ENCODE results near the gene C16orf74. TPM values are rescaled to one million over a fixed set of nuclear protein-coding genes. Genes with fewer than 3 reads are reported as not detected.

The C16orf74 gene
- total RNA-seq, 4 donors from 2014 or later: 11.0 to 13.0 (median 11.4) TPM

DNA sequence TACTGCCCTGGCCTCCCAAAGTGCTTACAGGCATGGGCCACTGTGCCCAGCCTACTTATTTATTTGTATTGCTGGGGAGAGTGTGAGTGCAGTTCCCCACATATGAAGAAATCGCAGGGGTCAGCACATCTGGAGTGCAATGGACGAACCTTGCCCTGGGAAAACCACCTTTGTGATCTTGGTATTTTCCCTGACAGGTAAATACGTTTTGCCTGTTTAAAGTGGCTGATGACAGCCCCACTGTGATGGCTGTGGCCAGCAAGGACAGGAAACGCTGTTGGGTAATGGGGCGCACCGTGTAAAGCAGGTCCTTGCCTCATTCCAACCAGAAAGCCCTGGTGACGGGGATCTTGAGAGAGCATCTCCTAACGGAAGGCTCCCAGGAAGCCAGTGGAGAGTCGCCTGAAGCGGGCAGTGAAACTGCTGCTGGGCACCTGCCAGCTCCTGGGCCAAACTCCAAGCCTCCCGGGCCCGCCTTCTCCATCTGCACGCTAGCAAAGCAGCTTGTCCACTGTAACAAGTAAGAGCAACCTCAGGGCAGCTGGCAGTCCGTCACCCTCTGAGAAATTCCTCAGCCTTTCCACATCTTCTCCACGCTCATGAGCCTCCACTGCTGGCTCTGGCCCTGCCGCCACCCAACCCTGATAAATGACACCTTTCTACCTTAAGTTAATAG is 30.9 kb upstream of the C16orf74 start:
- DNase-seq (ENCODE audit: low spot score in 2 of 2): no peak
- no peaks in the 10 kb centered on the region for H3K9me3 ChIP-seq
- TF ChIP-seq, protein P1, sequence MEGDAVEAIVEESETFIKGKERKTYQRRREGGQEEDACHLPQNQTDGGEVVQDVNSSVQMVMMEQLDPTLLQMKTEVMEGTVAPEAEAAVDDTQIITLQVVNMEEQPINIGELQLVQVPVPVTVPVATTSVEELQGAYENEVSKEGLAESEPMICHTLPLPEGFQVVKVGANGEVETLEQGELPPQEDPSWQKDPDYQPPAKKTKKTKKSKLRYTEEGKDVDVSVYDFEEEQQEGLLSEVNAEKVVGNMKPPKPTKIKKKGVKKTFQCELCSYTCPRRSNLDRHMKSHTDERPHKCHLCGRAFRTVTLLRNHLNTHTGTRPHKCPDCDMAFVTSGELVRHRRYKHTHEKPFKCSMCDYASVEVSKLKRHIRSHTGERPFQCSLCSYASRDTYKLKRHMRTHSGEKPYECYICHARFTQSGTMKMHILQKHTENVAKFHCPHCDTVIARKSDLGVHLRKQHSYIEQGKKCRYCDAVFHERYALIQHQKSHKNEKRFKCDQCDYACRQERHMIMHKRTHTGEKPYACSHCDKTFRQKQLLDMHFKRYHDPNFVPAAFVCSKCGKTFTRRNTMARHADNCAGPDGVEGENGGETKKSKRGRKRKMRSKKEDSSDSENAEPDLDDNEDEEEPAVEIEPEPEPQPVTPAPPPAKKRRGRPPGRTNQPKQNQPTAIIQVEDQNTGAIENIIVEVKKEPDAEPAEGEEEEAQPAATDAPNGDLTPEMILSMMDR (IDR thresholded peaks at IDR 0.05): no peak
- TF ChIP-seq POLR2A (IDR thresholded peaks at IDR 0.05) (no peak), EP300 (IDR thresholded peaks at IDR 0.05) (no peak), POLR2AphosphoS5 (IDR thresholded peaks at IDR 0.05) (no peak)
- peaks cover 9% of the 10 kb centered on the region for H3K4me1 ChIP-seq
- H3K27me3 ChIP-seq: no peaks in the 10 kb centered on the region
- H3K4me3 ChIP-seq: no peak overlapping the region
- WGBS: 71% methylated on average over 15 of the region's 16 CpGs
- H3K36me3 ChIP-seq: peaks cover 42% of the 10 kb centered on the region
- H3K27ac ChIP-seq: no peak overlapping the region

DNA sequence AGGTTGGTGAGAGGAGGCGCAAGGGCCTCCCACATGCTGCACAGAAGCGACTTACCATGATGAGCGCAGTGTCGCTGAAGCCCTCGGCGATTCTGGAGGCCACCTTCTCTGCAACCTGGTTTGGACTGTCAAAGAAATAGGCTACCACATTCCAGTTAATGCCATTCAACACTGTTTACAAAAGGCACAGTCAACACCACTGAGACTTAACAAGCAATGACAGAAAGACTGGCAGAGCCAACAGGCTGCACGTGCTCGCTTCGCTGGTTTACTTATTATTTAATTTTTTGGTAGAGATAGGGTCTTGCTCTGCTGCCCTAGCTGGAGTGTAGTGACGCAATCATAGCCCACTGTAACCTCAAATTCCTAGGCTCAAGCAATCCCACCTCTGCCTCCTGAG is 30.3 kb upstream of the C16orf74 start:
- Histone ChIP-seq H3K9me3 (no peaks in the 10 kb centered on the region), H3K27ac (no peak overlapping the region), H3K4me1 (peaks cover 9% of the 10 kb centered on the region), H3K27me3 (no peaks in the 10 kb centered on the region), H3K36me3 (peaks cover 39% of the 10 kb centered on the region), H3K4me3 (no peak overlapping the region)
- TF ChIP-seq EP300 (IDR thresholded peaks at IDR 0.05) (no peak), POLR2AphosphoS5 (IDR thresholded peaks at IDR 0.05) (no peak), POLR2A (IDR thresholded peaks at IDR 0.05) (no peak)
- TF ChIP-seq, protein P1 (IDR thresholded peaks at IDR 0.05): no peak
- DNase-seq (ENCODE audit: low spot score in 2 of 2): no peak
- 86% methylated on average over 10 of the region's 10 CpGs for WGBS

DNA sequence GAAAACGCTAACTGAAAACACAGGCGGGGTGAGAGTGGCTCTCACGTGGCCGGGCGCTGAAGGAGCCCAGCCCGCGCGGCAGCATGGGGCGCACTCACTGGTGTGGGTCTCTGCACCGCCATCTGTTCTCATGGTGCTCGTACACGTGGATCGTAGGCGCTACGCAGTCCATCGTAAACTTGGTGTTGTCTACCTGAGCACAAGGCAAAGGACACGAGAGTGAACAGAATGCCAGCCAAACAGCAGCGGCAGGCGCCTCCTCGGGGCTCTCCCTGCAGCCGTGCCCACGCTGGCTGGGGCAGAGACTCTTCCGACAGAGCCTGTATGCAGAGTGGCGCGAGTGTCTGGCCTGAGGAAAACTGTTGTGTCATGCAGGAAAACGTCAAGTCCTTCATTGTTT is 29.4 kb upstream of the C16orf74 start:
- DNase-seq (ENCODE audit: low spot score in 2 of 2): no peak
- H3K36me3 ChIP-seq: peaks cover 37% of the 10 kb centered on the region
- no peaks in the 10 kb centered on the region for H3K27me3 ChIP-seq
- WGBS: 84% methylated on average over 18 of the region's 26 CpGs
- H3K4me1 ChIP-seq: peaks cover 9% of the 10 kb centered on the region
- H3K9me3 ChIP-seq: no peaks in the 10 kb centered on the region
- no peak for TF ChIP-seq POLR2AphosphoS5 (IDR thresholded peaks at IDR 0.05)
- no peak for TF ChIP-seq EP300 (IDR thresholded peaks at IDR 0.05)
- TF ChIP-seq, protein P1 (IDR thresholded peaks at IDR 0.05): no peak
- no peak for TF ChIP-seq POLR2A (IDR thresholded peaks at IDR 0.05)
- no peak overlapping the region for H3K4me3 ChIP-seq
- H3K27ac ChIP-seq: no peak overlapping the region

DNA sequence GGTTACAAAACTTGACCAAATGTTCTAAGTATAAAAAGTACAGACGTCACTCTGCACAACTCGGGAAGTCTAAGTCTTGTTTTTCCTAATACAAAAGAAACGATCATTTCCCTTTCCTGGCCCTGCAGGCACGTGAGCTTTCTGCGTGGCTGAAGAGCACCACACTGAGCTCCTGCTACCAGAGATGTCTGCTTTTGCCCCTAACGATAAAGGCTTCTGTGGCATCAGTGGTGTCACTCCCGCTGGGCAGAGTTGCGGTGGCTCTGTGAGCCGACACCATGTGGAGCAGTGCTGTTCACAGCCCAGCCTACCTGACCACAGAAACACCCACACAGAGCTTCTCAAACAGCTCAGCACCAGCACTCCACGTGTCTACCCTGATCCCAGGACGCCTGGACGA is 28.0 kb upstream of the C16orf74 start:
- WGBS: 70% methylated on average over 12 of the region's 12 CpGs
- Histone ChIP-seq H3K36me3 (peaks cover 37% of the 10 kb centered on the region), H3K4me3 (no peak overlapping the region), H3K4me1 (peaks cover 9% of the 10 kb centered on the region), H3K27me3 (no peaks in the 10 kb centered on the region), H3K27ac (no peak overlapping the region), H3K9me3 (no peaks in the 10 kb centered on the region)
- TF ChIP-seq EP300 (IDR thresholded peaks at IDR 0.05): no peak
- no peak for TF ChIP-seq POLR2AphosphoS5 (IDR thresholded peaks at IDR 0.05)
- no peak for TF ChIP-seq POLR2A (IDR thresholded peaks at IDR 0.05)
- TF ChIP-seq, protein P1 (IDR thresholded peaks at IDR 0.05): no peak
- no peak for DNase-seq (ENCODE audit: low spot score in 2 of 2)

DNA sequence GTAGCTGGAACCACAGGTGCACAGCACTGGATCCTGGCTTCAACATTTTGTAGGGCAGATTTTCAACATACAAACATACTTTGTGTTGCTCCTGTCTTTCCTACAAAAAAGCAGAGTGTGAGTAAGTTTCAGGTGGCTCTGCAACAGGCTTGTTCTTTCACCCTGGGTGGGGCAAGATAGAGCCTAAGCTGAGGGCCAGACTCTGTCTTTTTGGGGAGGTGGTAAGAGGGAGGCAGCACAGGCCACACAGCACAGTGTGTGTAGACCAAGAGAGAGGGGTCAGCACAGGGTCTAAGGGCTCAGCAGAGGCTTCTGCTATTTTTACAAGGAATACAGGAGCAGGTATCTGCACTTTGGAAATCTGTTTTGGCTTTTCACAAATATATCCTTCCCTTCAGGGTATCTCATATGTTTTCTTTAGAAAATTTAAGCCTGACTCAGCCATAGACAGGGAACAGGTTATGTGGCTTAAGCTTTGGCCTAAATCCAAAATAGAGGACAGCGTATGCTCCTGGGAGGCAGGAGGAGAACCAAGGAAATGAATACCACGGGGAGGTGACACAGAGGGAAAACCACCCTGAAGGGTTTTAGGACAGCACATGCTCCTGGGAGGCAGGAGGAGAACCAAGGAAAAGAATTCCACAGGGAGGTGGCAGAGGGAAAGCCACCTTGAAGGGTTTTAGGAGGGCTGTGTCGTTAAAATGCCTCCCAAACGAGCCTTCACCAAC is 26.9 kb upstream of the C16orf74 start:
- H3K4me1 ChIP-seq: peaks cover 9% of the 10 kb centered on the region
- peaks cover 37% of the 10 kb centered on the region for H3K36me3 ChIP-seq
- no peaks in the 10 kb centered on the region for H3K9me3 ChIP-seq
- 44% methylated on average over 4 of the region's 4 CpGs for WGBS
- no peak overlapping the region for H3K4me3 ChIP-seq
- H3K27me3 ChIP-seq: no peaks in the 10 kb centered on the region
- no peak for DNase-seq (ENCODE audit: low spot score in 2 of 2)
- no peak overlapping the region for H3K27ac ChIP-seq
- TF ChIP-seq POLR2AphosphoS5 (IDR thresholded peaks at IDR 0.05): no peak
- no peak for TF ChIP-seq EP300 (IDR thresholded peaks at IDR 0.05)
- TF ChIP-seq, protein P1 (IDR thresholded peaks at IDR 0.05): no peak
- no peak for TF ChIP-seq POLR2A (IDR thresholded peaks at IDR 0.05)
